Activated CD8-positive, alpha-beta memory T cell treated with anti-CD3 and anti-CD28 coated beads, Interleukin-2, amount 50 U/mL, for 24 hours (primary cell): Measurements from ENCODE around the gene HJV.

Experiments used
- DNase-seq: peaks from one replicate; pipeline ENCODE4 v3.0.0-alpha.2; 2020; ENCODE audit errors: extremely low read depth

Gene HJV

GRCh38 chr1:146021050-146021445 lies 487 bp downstream of the HJV start:
- DNase-seq, result no peak

GRCh38 chr1:146020058-146021049 lies 1.2 kb downstream of the HJV start:
- no peak for DNase-seq

GRCh38 chr1:146019231-146020057 lies 2.1 kb downstream of the HJV start:
- DNase-seq, result no peak

- no peak for DNase-seq
Measured at GRCh38 chr1:146016891-146017290, 4.6 kb downstream of the HJV start.

GRCh38 chr1:146013559-146013922 lies 8.0 kb downstream of the HJV start:
- DNase-seq, result no peak

- no peak for DNase-seq
Measured at GRCh38 chr1:146012703-146013558, 8.6 kb downstream of the HJV start.

- no peak for DNase-seq
Measured at GRCh38 chr1:146010126-146010738, 11.3 kb downstream of the HJV start.

- no peak for DNase-seq
Measured at GRCh38 chr1:146007489-146008133, 13.9 kb downstream of the HJV start.

GRCh38 chr1:146001709-146002108 lies 19.8 kb downstream of the HJV start:
- DNase-seq, result no peak

- DNase-seq, result no peak
Measured at GRCh38 chr1:145999321-146000024, 22.1 kb downstream of the HJV start.

GRCh38 chr1:145997718-145998023 lies 23.9 kb downstream of the HJV start:
- no peak for DNase-seq

GRCh38 chr1:145997016-145997717 lies 24.4 kb downstream of the HJV start:
- DNase-seq, result no peak

- peak; percentile 91 for DNase-seq
Measured at GRCh38 chr1:145996433-145997015, 25.0 kb downstream of the HJV start, which contains the start of gene TXNIP. TXNIP (minus strand) TSS chr1:145996579; CDS start chr1:145996266, 313 bp downstream.

GRCh38 chr1:145995964-145996432 lies 25.5 kb downstream of the HJV start:
- DNase-seq, result no peak

- DNase-seq, result no peak
Measured at GRCh38 chr1:145995148-145995881, 26.2 kb downstream of the HJV start.

GRCh38 chr1:145994391-145995120 lies 27.0 kb downstream of the HJV start:
- no peak for DNase-seq

GRCh38 chr1:145993618-145994390 lies 27.7 kb downstream of the HJV start:
- no peak for DNase-seq
